Common myeloid progenitor, CD34-positive (primary cell): Measurements from ENCODE around the gene NRL.

Experiments
- CTCF ChIA-PET: fragments of 350-600 bp; sonication (Branson Sonifier 250); formaldehyde crosslinking; loops from one replicate; lab custom pipeline; 2021; ENCODE audit warnings: antibody characterized with exemption; lab: Charles Lee
- POLR2A ChIA-PET: fragments of 350-600 bp; sonication (Branson Sonifier 250); formaldehyde crosslinking; loops from one replicate; lab custom pipeline; 2021; ENCODE audit warnings: antibody characterized with exemption; lab: Charles Lee
- DNase-seq, 3 donors: peaks; one replicate each; pipeline versions ENCODE4 v3.0.0 to v3.0.0-alpha.2; 2013
- H3K27ac ChIP-seq, 2 experiments: 1 replicate in 1 of 2; 2 replicates in 1 of 2; pipeline ENCODE4 v1.7.0; 2013; ENCODE audit warnings: inconsistent platforms in 2 of 2, low read length in 2 of 2, mild to moderate bottlenecking in 2 of 2, low read depth in 1 of 2, moderate library complexity in 1 of 2; ENCODE audit not compliant: severe bottlenecking in 2 of 2, insufficient read depth in 1 of 2, poor library complexity in 1 of 2
- H3K27me3 ChIP-seq, 5 experiments: replicated peaks in 2 of 5; 1 replicate in 3 of 5; 2 replicates in 2 of 5; pipeline versions ENCODE4 v1.6.1 to v1.7.0; 2013; ENCODE audit warnings: low read length in 4 of 5, mild to moderate bottlenecking in 2 of 5, moderate library complexity in 2 of 5, inconsistent platforms in 1 of 5; ENCODE audit not compliant: insufficient read depth in 5 of 5, control insufficient read depth in 4 of 5
- H3K36me3 ChIP-seq, 4 experiments: 1 replicate in 2 of 4; 2 replicates in 2 of 4; pipeline versions ENCODE4 v1.6.1 to v1.7.0; 2013; ENCODE audit warnings: low read length in 3 of 4, control low read depth in 1 of 4, mild to moderate bottlenecking in 1 of 4; ENCODE audit not compliant: control insufficient read depth in 4 of 4, insufficient read depth in 4 of 4
- H3K4me1 ChIP-seq, 4 experiments: 1 replicate in 3 of 4; 2 replicates in 1 of 4; pipeline versions ENCODE4 v1.6.1 to v1.7.1; 2013; ENCODE audit warnings: low read length in 3 of 4, mild to moderate bottlenecking in 3 of 4, control low read depth in 1 of 4, inconsistent platforms in 1 of 4, moderate library complexity in 1 of 4; ENCODE audit not compliant: control insufficient read depth in 4 of 4, insufficient read depth in 4 of 4; ENCODE audit errors: control extremely low read depth in 1 of 4
- H3K4me3 ChIP-seq, 7 experiments: 1 replicate in 4 of 7; 2 replicates in 3 of 7; pipeline versions ENCODE4 v1.5.1 to v1.7.0; 2013; ENCODE audit warnings: mild to moderate bottlenecking in 7 of 7, low read length in 6 of 7, moderate library complexity in 6 of 7, inconsistent platforms in 2 of 7, low read depth in 2 of 7, control low read depth in 1 of 7; ENCODE audit not compliant: insufficient read depth in 4 of 7, control insufficient read depth in 1 of 7; ENCODE audit errors: extremely low read depth in 1 of 7
- H3K9me3 ChIP-seq, 5 experiments: 1 replicate in 4 of 5; 2 replicates in 1 of 5; pipeline versions ENCODE4 v1.6.1 to v1.7.1; 2013; ENCODE audit warnings: low read length in 4 of 5, mild to moderate bottlenecking in 2 of 5, inconsistent platforms in 1 of 5, low read depth in 1 of 5, moderate library complexity in 1 of 5; ENCODE audit not compliant: control insufficient read depth in 4 of 5, insufficient read depth in 2 of 5; ENCODE audit errors: control extremely low read depth in 1 of 5
- WGBS: methylation state at CpG from one replicate; pipeline ENCODE4 v1.1.5; 2013; ENCODE audit not compliant: insufficient coverage; 5-methylcytosine and 5-hydroxymethylcytosine counted together

Gene NRL

DNA sequence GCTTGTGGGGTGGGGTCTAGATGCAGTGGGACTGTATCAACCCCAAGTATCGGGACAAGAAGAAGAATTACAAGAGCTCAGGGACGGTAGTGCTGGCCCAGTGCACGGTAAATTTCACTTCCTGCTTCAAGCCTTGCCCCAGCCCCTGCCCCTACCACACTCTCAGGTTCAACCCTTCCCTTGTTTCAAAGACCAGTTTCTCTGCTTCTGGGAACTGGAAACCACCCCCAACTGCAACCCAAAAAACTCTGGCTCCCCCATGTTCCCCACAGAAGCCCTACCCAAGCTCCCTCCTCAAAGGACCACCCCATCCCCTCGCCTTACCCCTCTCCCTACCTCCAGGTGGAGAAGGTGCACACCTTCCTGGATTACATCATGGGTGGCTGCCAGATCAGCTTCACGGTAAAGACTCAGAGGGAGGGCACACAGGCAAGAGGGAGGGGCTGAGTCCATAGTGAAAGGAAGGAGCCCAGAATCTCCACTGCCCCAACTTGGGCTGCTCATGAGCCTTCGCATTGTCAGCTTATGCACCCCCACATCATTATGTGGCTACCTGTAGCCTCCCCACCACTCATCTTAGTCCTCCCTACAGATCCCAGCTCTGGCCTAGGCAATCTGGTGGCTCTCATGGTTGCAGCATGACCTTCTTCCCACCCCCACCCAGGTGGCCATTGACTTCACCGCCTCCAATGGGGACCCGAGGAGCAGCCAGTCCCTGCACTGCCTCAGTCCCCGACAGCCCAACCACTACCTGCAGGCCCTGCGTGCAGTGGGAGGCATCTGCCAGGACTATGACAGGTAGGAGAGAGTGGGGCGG is 39.1 kb downstream of the NRL start:
- H3K27me3 ChIP-seq = peaks cover 0 to 3% (median 0%) of the 10 kb centered on the region in 5 experiments
- ChIA-PET CTCF (interaction anchor here (0.6 to 4.3 kb wide), 7 partner anchors 12 to 42 kb away, joined by 3 to 18 read pairs (median 4); no protein-coding TSS in a partner anchor), POLR2A (no interaction called here)
- 84% methylated on average over 8 of the region's 11 CpGs for WGBS
- H3K27ac ChIP-seq = no peak overlapping the region
- H3K4me3 ChIP-seq = no peak overlapping the region
- H3K9me3 ChIP-seq = no peaks in the 10 kb centered on the region
- peaks cover 4 to 15% (median 14%) of the 10 kb centered on the region in 4 experiments for H3K4me1 ChIP-seq
- DNase-seq = no peak
- no peaks in the 10 kb centered on the region for H3K36me3 ChIP-seq

DNA sequence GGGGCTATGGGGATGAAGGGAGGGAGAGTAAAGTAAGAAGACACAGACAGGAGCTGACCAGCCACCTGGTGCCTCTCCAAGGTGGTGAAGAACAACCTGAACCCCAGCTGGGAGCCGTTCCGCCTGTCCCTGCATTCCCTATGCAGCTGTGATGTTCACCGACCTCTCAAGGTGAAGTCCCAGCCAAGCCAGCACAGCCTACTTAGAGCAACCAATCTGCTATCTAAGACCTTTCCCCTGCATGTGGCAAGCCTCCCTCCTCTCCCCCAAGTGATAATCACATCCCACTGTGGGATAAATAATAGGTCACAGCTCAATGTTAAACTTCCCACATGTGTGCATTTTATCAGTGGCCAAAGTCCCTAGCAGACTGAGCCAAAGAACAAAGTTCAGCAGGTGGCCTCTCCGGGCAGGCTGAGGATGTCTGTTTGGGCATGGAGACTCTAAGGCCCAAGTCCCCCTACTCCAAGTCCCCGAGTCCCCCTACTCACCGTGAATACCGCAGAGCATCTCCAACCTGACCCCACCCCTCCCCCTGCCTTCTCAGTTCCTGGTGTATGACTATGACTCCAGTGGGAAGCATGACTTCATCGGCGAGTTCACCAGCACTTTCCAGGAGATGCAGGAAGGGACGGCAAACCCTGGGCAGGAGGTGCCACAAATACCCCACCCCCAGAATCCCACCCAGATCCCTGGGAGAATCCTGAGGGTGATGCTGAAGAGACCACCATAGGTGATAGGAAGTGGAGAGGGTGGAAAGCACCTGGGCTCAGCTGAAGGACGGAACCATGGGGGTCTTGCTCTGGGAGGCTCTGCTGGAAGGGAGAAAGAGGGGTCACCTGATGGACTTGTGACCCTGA is 39.9 kb downstream of the NRL start:
- peaks cover 0 to 8% (median 0%) of the 10 kb centered on the region in 5 experiments for H3K27me3 ChIP-seq
- H3K27ac ChIP-seq = no peak overlapping the region
- no peaks in the 10 kb centered on the region for H3K36me3 ChIP-seq
- ChIA-PET POLR2A (interaction anchor here (0.8 kb wide), 1 partner anchor 11 kb away, joined by 5 read pairs; no protein-coding TSS in a partner anchor), CTCF (interaction anchor here (0.6 to 5.7 kb wide), 11 partner anchors 8 to 61 kb away, joined by 3 to 49 read pairs (median 4); partner anchors contain the start of gene PSME1)
- H3K9me3 ChIP-seq = no peaks in the 10 kb centered on the region
- WGBS = 83% methylated on average over 7 of the region's 11 CpGs
- DNase-seq = no peak
- H3K4me3 ChIP-seq = no peak overlapping the region
- H3K4me1 ChIP-seq = peaks cover 0 to 7% (median 6%) of the 10 kb centered on the region in 4 experiments

DNA sequence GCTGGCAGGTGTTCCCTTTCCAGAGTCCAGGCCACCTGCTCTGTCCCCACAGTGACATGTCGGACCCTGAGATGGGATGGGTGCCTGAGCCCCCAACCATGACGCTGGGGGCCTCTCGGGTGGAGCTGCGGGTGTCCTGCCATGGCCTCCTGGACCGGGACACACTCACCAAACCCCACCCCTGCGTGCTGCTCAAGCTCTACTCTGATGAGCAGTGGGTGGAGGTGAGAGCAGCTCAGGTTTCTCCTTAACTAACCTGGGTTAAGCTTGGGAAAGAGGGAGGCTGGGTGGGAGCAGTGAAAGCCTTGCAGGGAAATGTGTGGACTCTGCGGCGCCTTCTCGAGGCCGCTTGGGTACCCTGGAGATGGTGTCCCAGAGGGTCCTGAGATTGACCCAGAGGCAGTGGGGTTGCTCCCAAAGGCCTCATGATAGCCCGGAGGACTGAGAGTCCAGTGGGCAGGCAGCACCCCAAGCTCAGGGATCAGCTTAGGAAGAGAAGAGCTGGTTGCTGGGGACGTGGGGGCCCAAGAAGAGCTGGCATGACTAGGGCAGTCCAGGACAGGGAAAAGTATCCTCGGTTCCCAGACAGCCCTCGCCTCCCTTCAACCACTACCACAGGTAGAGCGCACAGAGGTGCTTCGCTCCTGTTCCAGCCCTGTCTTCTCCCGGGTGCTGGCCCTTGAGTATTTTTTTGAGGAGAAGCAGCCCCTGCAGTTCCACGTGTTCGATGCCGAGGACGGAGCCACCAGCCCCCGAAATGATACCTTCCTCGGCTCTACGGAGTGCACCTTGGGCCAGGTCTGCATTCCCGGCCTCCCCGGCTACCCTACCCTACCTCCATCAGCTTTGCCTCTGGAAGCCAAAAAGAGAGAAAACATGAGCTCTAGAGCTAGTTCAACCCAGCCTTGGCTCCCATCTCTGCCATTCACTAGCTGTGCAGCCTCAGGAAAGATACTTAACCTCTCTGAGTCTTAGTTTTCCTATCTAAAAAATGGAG is 41.6 kb downstream of the NRL start:
- Histone ChIP-seq H3K27ac (no peak overlapping the region), H3K27me3 (peaks cover 0 to 8% (median 0%) of the 10 kb centered on the region in 5 experiments), H3K36me3 (no peaks in the 10 kb centered on the region), H3K4me1 (no peaks in the 10 kb centered on the region), H3K4me3 (no peak overlapping the region), H3K9me3 (no peaks in the 10 kb centered on the region)
- POLR2A ChIA-PET = interaction anchor here (0.6 kb wide), 1 partner anchor 8 kb away, joined by 3 read pairs; no protein-coding TSS in a partner anchor
- 98% methylated on average over 18 of the region's 26 CpGs for WGBS
- CTCF ChIA-PET = interaction anchor here (0.9 to 5.7 kb wide), 7 partner anchors 11 to 36 kb away, joined by 3 to 49 read pairs (median 5); partner anchors contain the start of gene CARMIL3
- no peak for DNase-seq

DNA sequence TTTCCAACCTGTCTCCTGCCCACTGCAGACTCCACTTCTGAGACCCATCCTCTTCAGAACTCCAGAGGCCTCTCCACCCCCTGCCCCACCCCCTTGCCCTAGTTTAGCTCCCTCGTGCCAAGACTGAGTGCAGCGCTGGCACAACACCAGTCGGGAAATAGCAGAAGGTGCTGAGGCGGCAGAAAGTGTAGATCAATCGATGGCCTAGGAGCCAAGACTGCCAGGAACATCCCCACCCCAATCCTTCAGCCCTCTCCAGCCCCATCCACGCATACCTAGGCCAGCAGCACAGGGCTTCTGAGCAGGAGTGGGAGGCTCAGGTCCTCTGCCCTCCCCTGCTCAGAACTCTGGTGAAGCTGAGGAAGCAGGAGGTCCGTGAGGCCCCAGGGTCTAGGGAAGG is 42.3 kb downstream of the NRL start:
- Histone ChIP-seq H3K36me3 (no peaks in the 10 kb centered on the region), H3K4me3 (no peak overlapping the region), H3K9me3 (no peaks in the 10 kb centered on the region), H3K27me3 (peaks cover 0 to 8% (median 0%) of the 10 kb centered on the region in 5 experiments), H3K4me1 (no peaks in the 10 kb centered on the region), H3K27ac (no peak overlapping the region)
- CTCF ChIA-PET = interaction anchor here (0.6 to 5.7 kb wide), 4 partner anchors 10 to 132 kb away, joined by 3 to 49 read pairs (median 8); no protein-coding TSS in a partner anchor
- DNase-seq = no peak
- POLR2A ChIA-PET = no interaction called here
- 100% methylated on average over 3 of the region's 7 CpGs for WGBS

DNA sequence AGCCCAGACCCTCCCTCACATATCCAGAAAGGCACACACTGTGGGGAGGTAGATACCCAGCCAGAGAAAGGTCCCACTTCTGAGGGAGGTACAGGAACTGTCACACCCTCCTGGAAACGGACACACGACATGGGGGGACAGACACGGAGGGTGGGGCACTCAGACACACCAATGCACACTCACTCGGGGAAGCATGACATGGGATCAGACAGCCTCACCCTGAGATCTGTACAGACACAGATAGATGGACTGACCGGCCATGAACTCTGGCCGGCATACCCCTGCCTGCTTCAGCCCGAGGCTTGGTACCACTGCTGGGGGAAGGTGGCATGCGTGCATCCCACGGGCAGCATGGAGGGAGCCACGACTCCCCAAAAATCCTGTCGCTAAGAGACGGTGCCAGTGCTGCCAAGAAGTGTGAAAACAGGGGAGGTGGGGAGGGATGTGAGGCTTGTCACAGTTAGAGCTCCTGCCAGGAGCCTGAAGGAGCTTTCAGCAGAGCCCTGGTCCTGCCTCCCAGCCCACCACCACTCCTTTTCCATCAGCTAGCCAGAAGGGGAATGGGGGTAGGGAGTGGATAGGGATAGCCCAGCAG is 42.8 kb downstream of the NRL start:
- ChIA-PET POLR2A (no interaction called here), CTCF (interaction anchor here (0.6 to 5.7 kb wide), 4 partner anchors 9 to 132 kb away, joined by 3 to 49 read pairs (median 8); no protein-coding TSS in a partner anchor)
- 81% methylated on average over 9 of the region's 12 CpGs for WGBS
- Histone ChIP-seq H3K9me3 (no peaks in the 10 kb centered on the region), H3K27me3 (peaks cover 0 to 8% (median 0%) of the 10 kb centered on the region in 5 experiments), H3K4me3 (no peak overlapping the region), H3K4me1 (no peaks in the 10 kb centered on the region), H3K27ac (no peak overlapping the region), H3K36me3 (no peaks in the 10 kb centered on the region)
- DNase-seq = no peak
